Measurements from ENCODE around the gene PFKL.

- TF ChIP-seq PAX5 (IDR thresholded peaks at IDR 0.05; ENCODE audit: insufficient read depth, low read length, severe bottlenecking) (no peak), POLR2AphosphoS5 (IDR thresholded peaks at IDR 0.05; ENCODE audit: low read depth, low read length) (no peak), POLR2A (IDR thresholded peaks at IDR 0.05; ENCODE audit: low read depth, low read length) (no peak), SPI1 (IDR thresholded peaks at IDR 0.05; ENCODE audit: low read depth, low read length) (no peak), TAF1 (IDR thresholded peaks at IDR 0.05; ENCODE audit: low read depth, low read length) (no peak)
Measured at GRCh38 chr21:44348861-44349260, 49.0 kb downstream of the PFKL start.

Measured in GM12891 (cell line).